Endothelial cell of umbilical vein (primary cell): ENCODE data around the gene TMEM119. TPM values are rescaled to one million over a fixed set of nuclear protein-coding genes. Genes with fewer than 3 reads are reported as not detected.

ENCODE experiments used
- BruUV-seq: library from RNA; stranded (reverse); fragments of 400-500 nt; replicated peaks from 2 replicates; lab custom pipeline; 2021; lab: Mats Ljungman, UMichigan
- CTCF ChIA-PET: fragments of 300-600, 350-600 bp; sonication (Branson Sonifier 250); formaldehyde crosslinking; loops from one replicate; lab custom pipeline; 2021; ENCODE audit warnings: antibody characterized with exemption, inconsistent platforms; lab: Charles Lee
- POLR2A ChIA-PET: fragments of 300-600, 350-600 bp; sonication (Branson Sonifier 250); formaldehyde crosslinking; loops from one replicate; lab custom pipeline; 2021; ENCODE audit warnings: antibody characterized with exemption, inconsistent platforms; lab: Charles Lee
- DNase-seq: peaks from one replicate; pipeline ENCODE4 v3.0.0-alpha.2; 2011; ENCODE audit warnings: low read depth, low spot score
- FAIRE-seq: peaks from 2 replicates; lab custom pipeline; 2011; peaks lifted over from hg19 to GRCh38; lab: Jason Lieb, UNC
- H2AFZ ChIP-seq: 2 replicates; pipeline ENCODE4 v1.6.0; 2012; ENCODE audit warnings: low read depth, low read length, control low read depth, inconsistent platforms
- H3K27ac ChIP-seq: 2 replicates; pipeline ENCODE4 v1.5.1; 2011; ENCODE audit warnings: low read depth, mild to moderate bottlenecking, control low read depth, low read length, moderate library complexity; ENCODE audit not compliant: insufficient read depth
- H3K27me3 ChIP-seq, 2 experiments: 2 replicates each; pipeline versions ENCODE4 v1.6.0 to v1.6.1; 2011; ENCODE audit warnings: low read length in 2 of 2, mixed read lengths in 1 of 2; ENCODE audit not compliant: control insufficient read depth in 2 of 2, insufficient read depth in 2 of 2
- H3K36me3 ChIP-seq, 2 experiments: 2 replicates in 1 of 2; 3 replicates in 1 of 2; pipeline ENCODE4 v1.5.1; 2011; ENCODE audit warnings: low read length in 2 of 2, mild to moderate bottlenecking in 1 of 2, moderate library complexity in 1 of 2; ENCODE audit not compliant: control insufficient read depth in 2 of 2, insufficient read depth in 2 of 2; ENCODE audit errors: extremely low read depth in 1 of 2
- H3K4me1 ChIP-seq: 3 replicates; pipeline ENCODE4 v1.5.1; 2011; ENCODE audit warnings: mild to moderate bottlenecking, low read length; ENCODE audit not compliant: control insufficient read depth, insufficient read depth; ENCODE audit errors: extremely low read depth
- H3K4me2 ChIP-seq: 2 replicates; pipeline ENCODE4 v1.6.1; 2011; ENCODE audit warnings: low read length, control low read depth, mixed read lengths; ENCODE audit not compliant: insufficient read depth
- H3K4me3 ChIP-seq, 3 experiments: fragments of 200-600 bp in 1 of 3; sonication (generic), shearing (Covaris generic) in 1 of 3; replicated peaks in 1 of 3; 2 replicates each; pipeline ENCODE4 v1.5.1; 2011 to 2016; ENCODE audit warnings: control low read depth in 3 of 3, low read length in 3 of 3, mild to moderate bottlenecking in 2 of 3, inconsistent platforms in 1 of 3, low read depth in 1 of 3, moderate library complexity in 1 of 3; ENCODE audit not compliant: insufficient read depth in 1 of 3
- H3K79me2 ChIP-seq: 2 replicates; pipeline ENCODE4 v1.6.0; 2012; ENCODE audit warnings: low read length, inconsistent platforms; ENCODE audit not compliant: control insufficient read depth, insufficient read depth
- H3K9ac ChIP-seq: replicated peaks from 2 replicates; pipeline ENCODE3; 2011; ENCODE audit warnings: low read length, control low read depth; ENCODE audit not compliant: insufficient read depth; ENCODE audit errors: extremely low read depth
- H3K9me1 ChIP-seq: replicated peaks from 3 replicates; pipeline ENCODE4 v1.6.0; 2011; ENCODE audit warnings: mild to moderate bottlenecking, low read length; ENCODE audit not compliant: control insufficient read depth, insufficient read depth; ENCODE audit errors: extremely low read depth
- H3K9me3 ChIP-seq: replicated peaks from 2 replicates; pipeline ENCODE4 v1.5.1; 2012; ENCODE audit warnings: low read length, inconsistent platforms; ENCODE audit not compliant: control insufficient read depth, insufficient read depth
- H4K20me1 ChIP-seq: replicated peaks from 2 replicates; pipeline ENCODE3; 2011; ENCODE audit warnings: mild to moderate bottlenecking, low read length; ENCODE audit not compliant: control insufficient read depth, insufficient read depth; ENCODE audit errors: extremely low read depth
- EZH2 ChIP-seq: IDR thresholded peaks from 2 replicates; pipeline ENCODE4 v1.6.1; 2012; ENCODE audit warnings: borderline replicate concordance, low read depth, mild to moderate bottlenecking, moderate library complexity, low read length, inconsistent platforms; ENCODE audit not compliant: severe bottlenecking
- FOS ChIP-seq: IDR thresholded peaks from 2 replicates; pipeline ENCODE4 v1.6.1; 2011; ENCODE audit warnings: mild to moderate bottlenecking, low read length, moderate library complexity, borderline replicate concordance; ENCODE audit not compliant: insufficient read depth
- GATA2 ChIP-seq: IDR thresholded peaks from 2 replicates; pipeline ENCODE4 v1.7.0; 2011; ENCODE audit warnings: low read depth, mild to moderate bottlenecking, moderate library complexity, mixed read lengths, low read length; ENCODE audit not compliant: insufficient read length, insufficient read depth
- JUN ChIP-seq: IDR thresholded peaks from 2 replicates; pipeline ENCODE4 v1.6.1; 2011; ENCODE audit warnings: borderline replicate concordance, low read depth; ENCODE audit not compliant: insufficient read length, insufficient read depth
- MAX ChIP-seq: IDR thresholded peaks from 2 replicates; pipeline ENCODE4 v1.6.1; 2011; ENCODE audit not compliant: insufficient read depth, insufficient read length
- MYC ChIP-seq: IDR thresholded peaks from one replicate; pipeline ENCODE4 v1.6.1; 2011; ENCODE audit warnings: mild to moderate bottlenecking, low read depth, low read length
- POLR2A ChIP-seq: IDR thresholded peaks from 2 replicates; pipeline ENCODE4 v1.6.1; 2012; ENCODE audit warnings: low read depth, mild to moderate bottlenecking, control low read depth, low read length
- POLR2AphosphoS5 ChIP-seq: IDR thresholded peaks from 2 replicates; pipeline ENCODE4 v1.6.1; 2012; ENCODE audit warnings: low read depth, mild to moderate bottlenecking, control low read depth, low read length, moderate library complexity; ENCODE audit not compliant: insufficient read depth
- dilution Hi-C: fragments of 300-500 bp; cut with MboI; formaldehyde crosslinking; loops from one replicate; pipeline ENCODE4 v1.15.0; 2019; ENCODE audit warnings: low sequenced_read_pairs; ENCODE audit not compliant: extremely low pct_ligation_motif_present
- intact Hi-C: fragments of 100-400 bp; cut with micrococcal nuclease; formaldehyde crosslinking; loops from one replicate; pipeline ENCODE4 v1.10.0; 2022
- polyA plus RNA-seq, 4 experiments: library from polyadenylated mRNA; depleted of rRNA in 3 of 4; stranded (reverse) in 3 of 4; unstranded in 1 of 4; fragments of >200 nt; gene quantifications; 2 replicates each; pipeline versions ENCODE4 v1.2.1 to v1.2.3, GENCODE V29; 2011 to 2012; ENCODE audit warnings: missing spikeins in 1 of 4
- total RNA-seq: library from RNA; stranded (reverse); gene quantifications from 2 replicates; pipeline ENCODE4 v1.2.3, GENCODE V29; 2021
- TF ChIP-seq, protein P1 (sequence below), 2 donors: IDR thresholded peaks; 1 replicate in 1 of 2; 2 replicates in 1 of 2; pipeline ENCODE4 v1.5.1; 2011; ENCODE audit warnings: low read length in 2 of 2, mild to moderate bottlenecking in 2 of 2, moderate library complexity in 2 of 2, control low read depth in 1 of 2, inconsistent platforms in 1 of 2, low read depth in 1 of 2; ENCODE audit not compliant: insufficient read depth in 1 of 2; ENCODE audit errors: extremely low read depth in 1 of 2

The TMEM119 gene
- total and polyA plus RNA-seq, 2 donors (not counting 3 experiments of a cell fraction or from before 2014, with no cell fraction given): not detected

- Histone ChIP-seq H3K36me3 (peaks cover 15 to 17% of the 10 kb centered on the region in 2 experiments), H3K9ac (no peak overlapping the region), H3K27ac (peak overlapping the region; percentile 27), H3K27me3 (no peaks in the 10 kb centered on the region), H3K4me2 (no peak overlapping the region), H3K4me3 (no peak overlapping the region), H3K9me3 (no peaks in the 10 kb centered on the region), H2AFZ (no peak overlapping the region), H3K9me1 (no peaks in the 10 kb centered on the region), H4K20me1 (no peaks in the 10 kb centered on the region), H3K4me1 (peaks cover 27% of the 10 kb centered on the region), H3K79me2 (peaks cover 4% of the 10 kb centered on the region)
- DNase-seq: peak; percentile 89
- BruUV-seq: no TSS peak
- intact Hi-C loops (no loop called here), dilution Hi-C loops (no loop called here)
- POLR2A ChIA-PET: no interaction called here
- peak; percentile 85 for FAIRE-seq
- peak; percentile 77 for TF ChIP-seq MYC
- TF ChIP-seq POLR2A: no peak
- no peak for TF ChIP-seq EZH2
- TF ChIP-seq POLR2AphosphoS5: peak; percentile 78
- TF ChIP-seq, protein P1, sequence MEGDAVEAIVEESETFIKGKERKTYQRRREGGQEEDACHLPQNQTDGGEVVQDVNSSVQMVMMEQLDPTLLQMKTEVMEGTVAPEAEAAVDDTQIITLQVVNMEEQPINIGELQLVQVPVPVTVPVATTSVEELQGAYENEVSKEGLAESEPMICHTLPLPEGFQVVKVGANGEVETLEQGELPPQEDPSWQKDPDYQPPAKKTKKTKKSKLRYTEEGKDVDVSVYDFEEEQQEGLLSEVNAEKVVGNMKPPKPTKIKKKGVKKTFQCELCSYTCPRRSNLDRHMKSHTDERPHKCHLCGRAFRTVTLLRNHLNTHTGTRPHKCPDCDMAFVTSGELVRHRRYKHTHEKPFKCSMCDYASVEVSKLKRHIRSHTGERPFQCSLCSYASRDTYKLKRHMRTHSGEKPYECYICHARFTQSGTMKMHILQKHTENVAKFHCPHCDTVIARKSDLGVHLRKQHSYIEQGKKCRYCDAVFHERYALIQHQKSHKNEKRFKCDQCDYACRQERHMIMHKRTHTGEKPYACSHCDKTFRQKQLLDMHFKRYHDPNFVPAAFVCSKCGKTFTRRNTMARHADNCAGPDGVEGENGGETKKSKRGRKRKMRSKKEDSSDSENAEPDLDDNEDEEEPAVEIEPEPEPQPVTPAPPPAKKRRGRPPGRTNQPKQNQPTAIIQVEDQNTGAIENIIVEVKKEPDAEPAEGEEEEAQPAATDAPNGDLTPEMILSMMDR (IDR thresholded peaks at IDR 0.05; ENCODE audit: extremely low read depth in 1 of 2, insufficient read depth in 1 of 2, low read depth in 1 of 2, low read length in 2 of 2): no peak
- TF ChIP-seq FOS: peak; percentile 71
- peak; percentile 1 for TF ChIP-seq JUN
- TF ChIP-seq GATA2: no peak
- peak; percentile 86 for TF ChIP-seq MAX
- CTCF ChIA-PET: interaction anchor here (0.5 to 3.1 kb wide), 9 partner anchors 52 to 828 kb away, joined by 3 to 55 read pairs (median 5); partner anchors contain the start of gene ALKBH2
Observed at GRCh38 chr12:108565976-108566375, 31.9 kb downstream of the TMEM119 start.
